NCI-H187 treated with DMSO at 0.1 percent for 48 hours (cell line): Measurements from ENCODE around the gene ASB13.
"Not testable (repeated sequence)": the region's sequence is repeated elsewhere in the genome, so short reads cannot be mapped to it uniquely, and the experiment has no call there.

Source experiments
- DNase-seq: peaks from one replicate; lab custom pipeline; 2025; lab: John Stamatoyannopoulos, UW

ASB13 gene

GRCh38 chr10:5623081-5623748 is 43.2 kb downstream of the ASB13 start:
- DNase-seq: peak; percentile 7

DNA sequence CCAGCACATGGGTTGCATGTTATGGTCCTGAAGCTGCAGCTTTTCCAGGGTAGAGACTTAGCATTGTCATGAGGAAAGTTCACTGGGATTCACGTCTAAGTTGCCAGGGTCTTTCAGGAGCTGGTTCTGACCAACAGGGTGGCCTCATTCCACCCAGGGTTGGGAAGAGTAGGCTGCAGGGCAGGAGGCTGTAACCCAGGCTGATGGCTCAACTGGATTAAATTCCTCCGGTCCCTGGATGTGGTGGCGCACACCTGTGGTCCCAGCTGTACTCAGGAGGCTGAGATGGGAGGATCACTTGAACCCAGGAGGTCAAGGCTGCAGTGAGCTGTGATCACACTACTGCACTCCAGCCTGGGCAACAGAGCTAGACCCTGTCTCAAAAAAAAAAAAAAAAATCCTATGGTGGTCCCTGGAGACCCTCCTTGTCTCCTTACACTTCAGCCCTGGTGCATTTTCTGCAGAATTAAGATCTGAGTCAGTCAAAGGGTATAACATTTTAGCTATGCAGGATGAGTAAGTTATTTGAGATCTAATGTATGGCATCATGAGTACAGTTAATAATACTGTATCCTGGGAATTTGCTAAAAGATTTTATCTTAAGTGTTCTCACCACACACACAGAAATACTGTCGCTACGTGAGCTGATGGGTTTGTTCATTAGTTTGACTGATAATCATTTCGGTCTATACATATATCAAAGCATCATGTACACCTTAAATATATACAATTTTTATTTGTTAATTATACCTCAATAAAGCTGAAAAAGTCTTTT is 44.0 kb downstream of the ASB13 start:
- DNase-seq: no peak

DNA sequence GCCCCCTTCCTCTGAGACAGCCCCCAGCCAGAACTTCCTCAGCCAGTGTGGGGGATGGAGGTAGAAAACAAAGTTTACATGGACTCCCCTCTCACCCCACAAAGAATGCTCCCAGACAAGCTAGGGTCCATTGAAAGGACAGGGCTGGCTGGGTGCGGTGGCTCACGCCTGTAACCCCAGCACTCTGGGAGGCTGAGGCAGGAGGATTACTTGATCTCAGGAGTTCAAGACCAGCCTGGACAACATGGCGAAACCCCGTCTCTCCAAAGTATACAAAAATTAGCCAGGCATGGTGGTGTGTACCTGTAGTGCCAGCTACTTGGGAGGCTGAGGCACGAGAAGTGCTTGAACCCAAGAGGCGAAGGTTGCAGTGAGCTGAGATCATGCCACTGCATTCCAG is 45.0 kb downstream of the ASB13 start:
- DNase-seq: not testable (repeated sequence)

DNA sequence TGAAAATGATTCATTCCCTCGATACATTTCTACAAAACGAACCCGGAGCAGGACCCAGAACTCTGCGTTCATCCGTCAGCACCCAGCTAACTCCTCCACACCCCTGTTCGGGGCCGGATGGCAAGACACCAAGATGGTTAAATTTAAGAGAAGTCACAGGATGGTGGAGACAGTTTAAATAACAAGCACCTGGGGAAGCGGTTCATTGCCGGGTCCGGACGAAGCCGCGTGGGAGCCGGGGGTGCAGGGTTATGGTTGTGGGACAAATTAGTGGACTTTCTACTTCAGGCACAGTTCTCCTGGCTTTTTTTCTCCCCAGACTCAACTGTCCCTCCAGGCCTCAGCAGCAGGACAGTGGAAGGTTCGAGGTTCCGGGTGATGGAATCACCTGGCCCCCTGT is 45.4 kb downstream of the ASB13 start:
- no peak for DNase-seq

DNA sequence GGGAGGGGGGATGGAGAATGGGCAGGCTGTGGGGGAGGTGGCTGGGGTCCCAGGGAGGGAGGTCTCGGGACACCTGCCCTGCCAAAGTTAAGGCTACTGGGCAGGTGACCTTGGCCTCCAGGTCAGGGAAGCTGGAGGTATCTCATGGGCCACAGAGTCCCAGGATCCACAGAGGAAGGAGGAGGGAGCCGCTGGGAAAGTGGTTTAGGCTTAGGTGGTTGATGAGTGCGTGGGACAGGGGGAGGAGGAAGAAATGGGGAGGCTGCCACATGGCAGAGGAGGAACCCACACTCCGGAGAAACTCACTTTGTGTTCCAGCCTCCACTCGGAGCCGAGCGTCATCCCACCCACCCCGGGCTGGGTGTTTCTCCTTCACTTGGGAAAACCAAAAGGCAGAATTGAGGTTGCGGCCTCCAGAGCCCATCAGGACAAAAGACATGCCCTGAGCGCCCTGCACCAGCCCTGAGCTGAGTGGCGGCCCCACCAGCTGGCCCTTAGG is 46.1 kb downstream of the ASB13 start:
- no peak for DNase-seq

DNA sequence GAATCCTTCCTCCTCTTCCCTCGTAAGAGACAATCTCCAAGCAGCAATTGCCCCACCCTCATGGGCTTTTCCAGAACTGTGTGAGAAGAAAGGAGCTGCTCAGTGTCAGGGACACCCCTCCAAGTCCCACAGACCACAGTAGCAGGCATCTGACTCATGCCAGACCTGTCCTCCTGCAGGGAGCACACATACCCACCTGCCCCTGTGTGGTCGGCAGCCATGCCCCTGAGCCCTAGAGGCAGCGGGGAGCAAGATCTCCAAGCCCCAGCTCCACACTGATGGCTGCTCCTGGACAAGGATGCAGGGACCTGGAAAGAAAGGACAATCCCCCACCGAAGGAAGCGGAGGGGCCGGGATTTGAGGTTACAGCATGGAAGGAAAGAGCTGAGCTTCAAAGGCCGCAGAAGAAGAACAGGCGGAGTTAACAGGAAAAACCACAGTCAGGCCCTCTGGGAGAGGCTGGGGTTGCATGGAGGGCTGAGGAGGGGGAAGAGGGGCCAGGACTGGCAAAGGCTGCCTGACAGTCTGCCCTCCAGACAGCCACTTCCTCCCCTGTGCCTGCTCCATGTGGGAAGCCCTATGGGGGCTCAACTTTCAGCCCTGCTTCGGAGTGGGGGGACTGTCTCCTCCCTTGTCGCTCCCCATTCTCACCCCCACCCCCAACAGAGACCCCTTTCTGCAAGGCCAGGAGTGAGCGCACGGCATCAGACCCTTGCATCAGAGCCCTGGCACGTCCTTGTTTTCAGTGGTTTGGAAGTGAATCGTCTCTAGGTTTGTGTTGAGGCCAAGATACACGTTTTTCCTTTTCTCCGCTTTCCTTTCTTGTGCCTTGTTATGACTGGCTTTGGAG is 46.8 kb downstream of the ASB13 start:
- DNase-seq: no peak

DNA sequence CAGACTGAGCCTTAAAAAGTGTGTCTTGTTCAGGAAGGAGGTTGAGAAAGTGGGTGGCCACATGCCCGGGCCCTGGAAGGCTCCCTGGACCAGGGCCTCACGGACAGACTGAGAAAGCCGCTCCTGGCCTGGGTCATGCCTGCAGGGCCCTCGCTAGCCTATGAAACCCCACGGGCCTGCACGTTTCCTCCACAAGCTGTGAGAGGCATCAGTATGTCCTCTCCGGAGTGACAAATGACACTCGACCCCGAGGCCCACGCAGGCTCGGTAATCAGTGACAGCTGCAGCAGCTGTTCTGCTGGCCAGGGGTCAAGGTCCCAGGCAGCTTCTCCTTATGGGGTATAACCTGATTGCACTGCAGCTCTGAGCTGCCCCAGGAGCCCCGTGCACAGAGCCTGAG is 47.6 kb downstream of the ASB13 start:
- DNase-seq: no peak

DNA sequence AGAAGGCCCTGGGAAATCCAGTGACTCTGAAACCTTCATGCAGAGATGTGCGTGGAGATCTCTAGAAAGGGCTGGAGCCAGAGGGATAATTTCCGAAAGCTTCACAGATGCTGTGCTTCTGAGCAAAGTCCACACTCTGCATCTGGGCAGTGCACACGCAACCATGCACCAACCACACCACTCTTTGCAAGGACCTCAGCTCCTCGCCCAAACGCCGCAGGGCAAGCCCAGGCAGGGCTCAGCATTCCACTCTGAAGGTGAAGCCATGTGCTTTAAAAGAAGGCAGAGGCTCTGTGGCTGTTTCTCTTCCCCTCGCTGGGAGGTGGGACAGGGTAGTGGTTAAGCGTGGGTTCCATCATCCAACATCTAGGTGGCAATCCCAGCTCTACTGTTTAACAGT is 48.4 kb downstream of the ASB13 start:
- DNase-seq: no peak

GRCh38 chr10:5617521-5617920 is 48.9 kb downstream of the ASB13 start:
- no peak for DNase-seq

DNA sequence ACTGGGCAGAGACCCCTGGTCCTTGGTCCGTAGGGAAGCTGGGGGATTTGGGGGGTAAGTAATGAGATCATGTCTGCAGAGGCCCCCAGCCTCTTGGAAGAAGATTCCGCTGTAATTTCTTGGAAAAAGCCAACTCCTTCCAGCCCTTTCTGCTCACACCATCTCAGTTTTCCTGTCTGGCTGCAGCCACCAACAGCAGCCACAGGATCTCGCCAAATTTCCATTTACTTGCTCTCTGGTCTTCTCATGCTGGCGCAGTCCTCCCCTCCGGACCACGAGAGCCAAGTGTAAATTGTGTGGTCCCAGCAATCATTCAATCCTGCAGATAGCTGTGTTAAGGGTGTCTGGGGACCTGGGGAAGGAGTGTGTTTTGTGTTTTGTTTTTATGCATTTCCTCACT is 49.6 kb downstream of the ASB13 start:
- DNase-seq: no peak

GRCh38 chr10:5616046-5616445 is 50.3 kb downstream of the ASB13 start:
- no peak for DNase-seq

GRCh38 chr10:5615316-5615715 is 51.1 kb downstream of the ASB13 start:
- DNase-seq: no peak

- DNase-seq: no peak
Observed at GRCh38 chr10:5614155-5614721, 52.2 kb downstream of the ASB13 start.

GRCh38 chr10:5613481-5614154 is 52.8 kb downstream of the ASB13 start:
- DNase-seq: no peak

GRCh38 chr10:5611899-5612680 is 54.3 kb downstream of the ASB13 start:
- DNase-seq: no peak

DNA sequence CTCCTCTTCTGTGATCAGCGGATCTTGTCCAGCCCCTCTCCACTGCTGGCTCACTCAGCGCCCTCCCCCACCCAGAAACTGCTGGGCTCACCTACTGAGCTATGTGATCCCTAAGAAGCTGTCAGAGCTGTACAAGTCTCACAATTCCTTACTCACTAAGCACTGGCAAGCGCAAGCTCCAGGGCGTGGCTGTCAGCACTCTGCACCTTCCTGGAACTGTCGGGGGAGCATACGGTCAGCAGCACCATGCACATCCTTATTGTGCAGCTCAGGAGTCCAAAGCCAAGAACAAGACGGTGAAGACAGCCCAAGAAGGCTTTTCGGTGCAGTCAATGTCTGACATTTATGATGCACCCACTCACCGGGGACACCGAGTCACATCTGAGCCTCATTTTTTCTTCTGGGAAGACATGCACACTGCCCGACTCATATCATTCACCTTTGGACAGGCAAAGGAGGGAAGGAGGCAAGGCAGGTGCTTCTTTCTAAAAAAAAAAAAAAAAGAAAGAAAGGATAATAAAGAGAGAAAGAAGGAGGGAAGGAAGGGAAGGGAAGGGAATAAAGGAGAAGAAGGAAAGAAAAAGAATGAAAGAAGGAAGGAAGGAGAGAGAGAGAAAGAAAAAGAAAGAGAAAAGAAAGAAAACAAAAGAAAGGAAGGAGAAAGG is 56.3 kb downstream of the ASB13 start:
- no peak for DNase-seq

GRCh38 chr10:5608608-5609220 is 57.7 kb downstream of the ASB13 start:
- no peak for DNase-seq

GRCh38 chr10:5607594-5607993 is 58.8 kb downstream of the ASB13 start:
- no peak for DNase-seq

DNA sequence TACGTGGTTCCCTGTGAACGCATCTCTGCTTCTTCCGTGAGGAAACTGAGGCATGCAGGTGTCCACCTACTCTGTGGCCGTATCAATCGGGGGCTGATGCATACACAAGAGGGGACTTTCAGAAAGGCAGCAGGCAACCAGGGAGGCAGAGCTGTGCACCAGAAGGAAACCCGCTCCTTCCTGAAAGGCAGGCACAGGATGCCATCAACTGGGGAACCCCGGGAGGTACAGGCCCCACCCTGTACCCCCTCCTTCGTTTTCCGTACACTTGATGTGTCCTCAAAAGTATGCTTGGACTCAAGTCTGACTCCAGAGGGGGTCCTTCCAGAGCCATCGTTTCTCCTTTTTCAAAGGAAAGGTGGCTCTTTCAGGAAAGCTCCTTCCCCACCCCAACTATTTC is 59.5 kb downstream of the ASB13 start:
- DNase-seq: no peak

DNA sequence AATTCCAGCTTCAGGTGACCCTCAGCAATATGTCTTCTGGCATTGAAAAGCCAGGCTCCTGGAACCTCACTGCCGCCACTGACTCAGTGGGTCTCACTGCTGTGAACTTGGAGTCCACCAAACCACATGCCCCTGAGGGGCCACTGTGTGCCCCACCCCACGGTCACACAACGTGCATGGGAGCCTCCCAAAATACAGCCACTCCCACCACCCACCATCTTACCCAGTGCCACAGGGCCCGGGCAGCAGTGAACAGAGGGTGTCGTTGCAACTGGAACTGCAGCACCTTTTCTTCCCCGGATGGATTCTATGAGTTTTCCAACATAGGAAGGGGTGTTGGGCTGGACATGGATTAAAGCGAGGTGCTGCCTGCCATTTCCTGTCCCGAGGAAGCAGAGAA is 60.1 kb downstream of the ASB13 start:
- DNase-seq: no peak
